T1000 (cell line): Measurements from ENCODE around the gene L3HYPDH.

Experiments
- DNase-seq: peaks from one replicate; lab custom pipeline; 2025; ENCODE audit warnings: mixed read lengths; lab: John Stamatoyannopoulos, UW

L3HYPDH gene

DNA sequence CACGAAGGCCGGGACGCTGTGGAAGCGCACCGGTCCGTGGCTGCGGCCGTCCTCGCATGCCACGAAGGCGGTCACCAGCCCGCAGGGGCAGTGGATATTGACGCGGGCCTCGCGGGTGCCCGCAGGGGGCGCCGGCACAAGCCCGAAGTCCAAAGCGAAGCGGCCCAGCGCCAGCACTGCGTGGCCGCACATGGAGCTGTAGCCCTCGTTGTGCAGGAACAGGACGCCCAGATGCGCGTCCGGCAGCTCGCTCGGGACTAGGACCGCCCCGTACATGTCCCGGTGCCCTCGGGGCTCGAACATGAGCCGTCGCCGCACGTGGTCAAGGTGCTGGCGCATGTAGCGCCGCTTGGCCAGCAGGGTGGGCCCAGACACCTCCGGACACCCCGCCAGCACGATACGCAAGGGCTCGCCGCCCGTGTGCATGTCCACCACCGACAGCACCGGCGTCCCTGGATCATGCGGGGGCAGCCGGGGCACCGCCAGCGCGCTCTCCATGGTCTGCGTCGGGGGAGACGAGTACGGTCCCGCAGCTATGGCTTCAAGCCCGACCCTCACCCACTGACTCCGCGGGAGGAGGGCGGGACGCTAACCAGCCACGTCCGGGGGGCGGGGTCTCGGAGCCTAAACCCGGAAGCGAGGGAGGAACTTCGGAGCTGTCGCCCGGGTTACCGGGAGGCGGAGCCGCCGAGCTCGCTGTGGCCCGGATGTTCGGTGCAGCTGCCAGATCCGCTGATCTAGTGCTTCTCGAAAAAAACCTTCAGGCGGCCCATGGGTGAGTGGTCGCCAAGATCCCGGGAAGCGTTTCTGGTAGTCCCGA lies at the start of gene L3HYPDH, which contains the start of gene JKAMP:
Gene L3HYPDH, minus strand, starts transcription at position 590 of the 820 bp plus-strand sequence. Its CDS starts 92 bp downstream, at position 498.
Gene JKAMP, plus strand, starts transcription at position 699 of the 820 bp plus-strand sequence. Its CDS starts 73 bp downstream, at position 772.
- peak; percentile 92 for DNase-seq

DNA sequence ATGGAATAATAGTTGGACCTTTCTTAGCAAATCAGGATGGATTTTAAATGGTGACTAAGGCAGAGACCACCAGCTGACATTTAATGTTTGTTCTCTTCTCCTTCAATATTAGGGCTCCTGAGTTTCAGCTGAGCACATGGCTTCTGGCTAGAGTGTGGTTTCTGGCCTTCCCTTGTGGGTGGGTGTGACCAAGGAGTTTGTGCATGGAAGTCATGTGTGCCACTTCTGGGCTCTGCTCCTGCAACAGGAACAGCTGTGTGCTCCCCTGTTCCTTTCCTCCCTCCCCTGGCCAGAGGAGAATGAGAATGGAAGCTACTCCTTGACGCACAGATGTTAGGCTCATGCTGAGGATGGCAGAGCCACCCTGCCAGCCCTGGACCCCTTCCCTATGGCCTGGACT lies 48.2 kb upstream of the L3HYPDH start:
- DNase-seq, result no peak

DNA sequence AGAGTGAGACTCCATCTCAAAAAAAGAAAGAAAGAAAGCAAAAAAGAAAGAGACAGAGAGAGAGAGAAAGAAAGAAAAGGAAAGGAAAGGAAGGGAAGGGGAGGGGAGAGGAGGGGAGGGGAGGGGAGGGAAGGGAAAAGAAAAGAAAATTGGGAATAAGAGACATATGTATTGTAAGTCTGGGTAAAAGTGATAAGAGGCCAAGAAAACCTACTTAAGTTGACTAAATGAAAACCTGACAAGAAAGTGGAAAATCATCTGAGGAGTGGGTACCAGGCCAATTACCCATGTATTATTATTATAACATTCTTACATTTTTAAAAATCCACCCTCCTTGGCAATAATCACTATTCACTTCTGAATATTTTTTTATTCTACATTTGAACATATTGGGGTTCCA lies 46.1 kb upstream of the L3HYPDH start:
- DNase-seq, result no peak

DNA sequence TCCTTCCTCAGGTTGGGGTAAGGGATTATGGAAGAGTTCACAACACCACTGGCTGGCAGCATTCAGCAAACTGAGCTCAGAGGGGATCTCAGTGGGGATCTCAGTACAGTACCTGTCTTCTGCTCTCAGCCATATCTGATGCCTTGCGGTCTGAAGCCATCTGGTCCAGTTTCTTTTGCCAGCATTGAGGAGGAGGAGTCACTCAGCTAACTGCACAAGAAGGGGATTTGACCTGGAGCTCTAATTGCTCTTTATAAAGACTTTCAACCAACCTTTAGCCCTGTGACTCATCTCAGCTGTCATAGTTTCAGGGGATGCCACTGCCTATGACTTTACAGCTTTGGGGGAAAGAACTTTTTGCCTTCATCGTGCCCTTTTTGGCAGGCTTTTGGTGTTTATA lies 45.0 kb upstream of the L3HYPDH start:
- DNase-seq, result no peak

DNA sequence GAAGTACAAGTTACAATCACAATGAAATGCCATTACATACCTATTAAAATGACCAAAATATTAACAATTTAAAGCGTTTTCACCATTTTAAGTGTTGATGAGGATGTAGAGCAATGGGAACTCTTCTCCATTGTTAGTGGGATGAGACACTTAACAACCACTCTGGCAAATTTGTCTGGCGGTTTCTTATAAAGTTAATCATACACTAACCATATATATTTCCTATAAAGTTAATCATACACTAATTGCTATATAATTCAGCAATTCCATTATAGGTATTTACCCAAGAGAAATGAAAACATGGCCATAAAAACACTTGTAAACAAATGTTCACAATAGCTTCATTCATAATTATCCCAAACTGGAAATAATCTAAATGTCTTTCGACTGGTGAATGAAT lies 36.0 kb upstream of the L3HYPDH start:
- DNase-seq, result no peak

DNA sequence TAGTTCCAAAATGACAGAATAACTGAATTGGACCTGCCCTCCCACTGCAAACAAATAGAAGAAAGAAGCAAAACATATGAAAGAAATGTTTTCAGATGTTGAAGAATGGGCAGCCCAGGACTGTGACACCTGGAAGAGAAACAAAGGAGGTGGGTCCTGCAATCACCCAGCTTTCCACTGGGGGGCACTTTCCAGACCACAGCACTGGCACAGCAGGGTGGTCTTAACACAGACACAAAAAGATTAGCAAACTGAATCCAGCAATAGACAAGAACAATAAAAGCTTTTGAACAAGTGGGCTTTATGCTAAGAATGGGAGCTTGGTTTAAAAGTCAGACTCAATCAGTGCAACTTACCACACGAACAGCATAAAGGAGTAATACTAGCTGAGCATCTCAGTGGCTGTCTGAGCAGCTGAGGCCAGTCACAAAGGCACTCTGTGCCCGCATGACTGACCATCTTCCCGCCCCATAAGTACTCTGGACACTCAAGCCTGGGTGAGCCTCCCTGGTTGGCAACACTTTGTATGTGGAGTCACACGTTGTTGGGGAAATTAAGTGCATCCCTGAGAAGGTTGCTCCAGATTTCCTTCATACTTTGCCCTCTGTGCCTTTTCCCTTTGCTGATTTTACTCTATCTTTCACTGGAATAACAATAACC lies 27.8 kb upstream of the L3HYPDH start:
- DNase-seq, result no peak

DNA sequence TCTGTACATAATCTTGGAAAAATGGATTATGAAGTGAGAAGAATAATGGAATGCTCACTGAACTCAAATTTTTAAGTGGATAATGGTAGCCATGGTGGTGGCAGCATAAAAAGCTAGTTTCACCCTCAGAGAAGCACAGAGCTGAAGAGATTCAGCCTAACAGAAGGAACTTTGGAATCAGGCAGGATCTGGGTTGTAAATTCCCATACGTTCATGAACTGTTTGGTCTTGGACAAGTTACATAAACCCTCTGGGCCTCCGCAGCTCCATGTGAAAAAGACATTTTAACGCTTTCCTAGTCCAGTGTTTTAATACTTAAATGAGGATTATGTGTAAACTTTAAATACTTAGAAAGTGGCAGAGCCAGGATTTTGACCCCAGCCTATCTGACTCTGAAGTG lies 26.8 kb upstream of the L3HYPDH start:
- no peak for DNase-seq

DNA sequence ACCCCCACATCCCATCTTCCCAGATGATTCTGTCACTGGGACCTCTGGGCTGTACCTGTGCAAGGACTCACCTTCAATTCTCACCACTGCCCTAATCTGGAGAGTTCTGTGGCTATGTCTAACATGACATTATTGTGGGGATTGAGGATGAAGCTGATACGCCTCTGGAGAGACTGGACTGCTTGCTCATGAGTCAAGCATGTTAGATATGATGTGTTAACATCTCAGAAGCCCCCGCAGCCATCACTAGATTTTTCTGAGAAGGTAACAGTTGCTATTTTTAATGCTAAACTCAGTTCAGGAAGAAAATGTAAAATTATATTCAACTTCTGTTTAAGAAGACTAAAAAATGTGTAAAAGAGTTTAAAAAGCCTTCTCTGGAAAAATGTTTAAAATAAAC lies 25.8 kb upstream of the L3HYPDH start:
- no peak for DNase-seq

DNA sequence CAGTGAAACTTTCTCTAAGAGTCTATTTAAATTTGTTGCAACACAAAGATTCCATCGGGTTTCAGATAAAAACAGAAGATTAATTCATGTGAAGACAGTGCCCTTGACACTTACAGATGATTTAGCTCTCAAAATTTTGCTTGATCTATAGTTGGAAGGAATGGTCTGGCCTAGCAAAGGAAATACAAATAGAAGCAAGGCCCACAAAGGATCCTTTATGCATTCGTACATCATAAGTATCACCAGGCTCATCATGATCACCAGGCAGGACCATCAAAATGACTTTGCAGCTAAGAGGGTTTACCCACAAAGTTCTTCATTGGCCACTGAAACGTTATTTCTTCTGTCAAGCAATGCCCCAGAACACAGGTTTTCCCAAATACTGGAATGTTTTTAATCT lies 24.9 kb upstream of the L3HYPDH start:
- DNase-seq, result no peak

DNA sequence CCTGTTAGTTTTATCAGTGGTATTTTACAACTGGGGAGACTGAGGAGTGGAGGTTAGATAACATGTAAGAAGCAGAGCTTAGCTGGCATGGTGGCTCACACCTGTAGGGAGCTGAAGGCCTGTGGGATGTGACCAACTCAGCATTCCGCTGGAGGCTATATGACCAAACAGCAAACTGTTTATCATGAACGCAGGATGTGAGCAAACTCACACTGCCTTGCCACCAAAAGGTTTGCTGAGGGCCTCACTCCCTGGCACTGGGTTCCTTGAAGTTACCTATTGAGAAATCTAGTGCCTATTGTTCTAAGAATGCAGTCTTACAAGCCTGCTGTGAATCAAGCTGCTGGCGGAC lies 23.5 kb upstream of the L3HYPDH start:
- DNase-seq, result no peak

DNA sequence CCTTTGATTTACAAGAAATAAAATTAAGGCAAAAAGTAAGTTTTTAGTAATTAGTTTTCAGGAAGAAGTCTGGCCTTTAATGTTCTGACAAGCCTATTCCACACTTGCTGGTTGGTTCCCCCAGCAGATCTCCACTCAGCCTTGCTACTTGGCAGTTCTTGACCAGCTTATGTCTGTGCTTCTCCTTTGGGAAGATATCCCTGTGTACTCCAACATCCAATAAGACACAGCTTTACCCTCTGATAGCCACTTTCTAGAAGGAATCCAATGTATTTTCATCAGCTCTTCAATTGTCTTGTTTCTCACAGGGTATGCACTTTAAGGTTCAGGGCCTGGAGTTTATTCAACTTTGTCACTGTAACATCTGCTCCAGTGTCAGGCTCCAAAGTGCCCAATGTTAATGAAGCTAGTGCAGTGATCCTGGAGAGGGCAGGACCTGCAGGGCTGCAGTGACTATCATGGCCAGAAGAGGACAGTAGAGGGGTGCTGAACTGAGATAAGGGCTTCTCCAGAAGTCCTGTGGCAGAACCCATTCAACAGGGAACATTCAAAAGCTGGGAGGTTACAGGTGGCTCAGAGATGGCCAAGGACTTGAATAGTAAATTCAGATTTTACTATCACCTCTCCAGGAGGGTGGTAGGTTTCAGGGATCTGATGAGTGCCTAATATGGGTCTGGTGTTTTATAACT lies 23.0 kb upstream of the L3HYPDH start:
- peak; percentile 28 for DNase-seq

DNA sequence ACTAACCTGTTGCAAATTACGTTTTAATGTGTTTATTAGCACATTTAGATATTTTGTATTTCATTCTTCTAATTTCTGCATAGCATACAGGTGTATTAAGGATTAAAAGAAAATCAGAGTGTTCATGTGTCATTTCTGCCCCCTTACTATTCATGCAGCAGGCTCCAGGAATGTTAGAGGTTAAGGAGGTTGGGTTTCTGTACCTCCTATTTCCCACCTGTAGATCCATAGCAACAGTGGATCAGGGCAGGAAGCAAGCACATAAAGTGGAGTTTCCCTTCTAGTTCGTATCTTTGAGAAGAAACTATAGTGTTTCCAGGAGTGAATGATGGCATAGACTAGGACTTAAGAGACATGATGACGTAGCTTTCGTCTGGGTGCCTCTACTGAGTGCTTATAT lies 19.0 kb upstream of the L3HYPDH start:
- DNase-seq, result no peak

DNA sequence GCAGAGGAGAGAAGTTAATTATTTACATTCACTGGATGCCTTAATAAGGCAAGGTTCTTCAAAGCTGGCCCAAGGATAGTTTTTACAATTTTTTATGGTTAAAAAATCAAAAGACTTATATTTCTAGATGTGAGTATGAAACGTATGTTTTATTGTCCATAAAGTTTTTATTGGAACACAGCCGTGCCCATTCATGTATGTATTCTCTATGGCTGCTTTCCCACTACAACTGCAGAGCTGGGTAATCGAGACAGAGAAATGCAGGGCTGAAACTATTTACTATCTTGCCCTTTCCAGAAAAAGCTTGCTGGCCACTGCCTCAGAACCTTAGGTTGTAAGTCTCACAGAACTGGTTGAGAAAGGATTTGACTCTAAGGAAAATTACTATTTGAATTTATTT lies 16.5 kb upstream of the L3HYPDH start:
- no peak for DNase-seq

DNA sequence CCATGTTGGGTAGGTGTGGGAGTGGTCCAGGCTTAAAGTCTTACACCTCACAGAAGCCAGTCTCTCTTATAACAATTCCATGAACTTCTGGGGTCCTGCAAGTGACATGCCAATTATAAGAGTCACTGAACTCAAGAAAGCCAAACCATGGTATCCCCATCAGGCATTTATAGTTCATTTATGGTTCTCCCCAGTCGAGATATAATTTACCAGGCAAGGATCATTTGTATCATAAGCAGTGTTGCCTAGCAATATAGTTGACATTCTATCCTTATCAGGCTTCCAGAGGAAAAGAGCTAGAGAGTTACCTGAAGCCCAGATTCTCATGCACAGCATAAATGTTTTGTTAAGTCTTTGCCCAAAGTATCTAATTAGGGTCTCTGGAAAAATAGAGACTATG lies 8.2 kb upstream of the L3HYPDH start:
- DNase-seq, result no peak

DNA sequence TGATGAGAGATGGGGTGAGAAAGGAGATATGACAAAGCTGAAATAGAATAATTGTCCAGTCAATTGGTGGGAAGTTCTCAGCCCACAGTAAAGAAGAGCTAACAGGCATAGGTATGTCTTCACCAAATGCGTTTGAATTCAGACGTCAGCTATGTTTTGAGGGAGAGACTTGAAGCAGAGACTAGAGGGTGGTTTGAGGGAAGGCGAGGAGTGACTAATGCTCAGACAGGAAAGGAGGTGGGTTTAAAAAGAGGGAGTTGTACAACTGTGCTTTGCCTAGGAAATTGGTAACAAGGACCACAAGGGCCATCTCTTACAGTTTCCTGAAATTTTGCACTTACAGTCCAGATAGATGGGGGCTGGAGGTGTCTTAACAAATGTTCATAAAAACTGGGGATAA lies 6.5 kb upstream of the L3HYPDH start:
- DNase-seq, result no peak

DNA sequence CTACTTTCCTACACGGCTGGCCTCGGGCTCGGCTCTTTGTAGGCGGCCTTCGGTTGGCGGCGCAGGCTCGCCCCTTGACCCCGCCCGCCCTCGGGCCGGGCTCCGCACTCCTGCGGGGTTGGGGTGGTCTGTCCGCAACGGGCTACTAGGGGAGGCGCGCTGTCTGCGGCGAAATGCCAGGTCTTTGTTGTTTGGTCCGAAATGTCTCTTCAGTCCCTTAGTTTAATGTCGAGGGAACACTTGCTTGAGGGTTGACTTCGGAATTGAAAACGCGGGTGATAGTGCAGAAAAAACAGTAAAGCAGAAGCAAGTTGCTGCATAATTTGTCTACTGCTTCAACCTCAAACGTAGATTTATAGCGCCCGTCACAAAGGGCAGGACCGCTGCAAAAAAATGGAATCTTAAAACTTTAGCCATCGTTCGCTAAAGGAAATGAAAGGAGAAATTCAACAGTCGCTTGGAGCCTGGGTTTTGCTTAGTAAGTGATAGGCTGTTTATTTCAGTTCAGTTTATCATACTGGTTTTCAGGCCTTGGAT lies 499 bp upstream of the L3HYPDH start:
- no peak for DNase-seq

DNA sequence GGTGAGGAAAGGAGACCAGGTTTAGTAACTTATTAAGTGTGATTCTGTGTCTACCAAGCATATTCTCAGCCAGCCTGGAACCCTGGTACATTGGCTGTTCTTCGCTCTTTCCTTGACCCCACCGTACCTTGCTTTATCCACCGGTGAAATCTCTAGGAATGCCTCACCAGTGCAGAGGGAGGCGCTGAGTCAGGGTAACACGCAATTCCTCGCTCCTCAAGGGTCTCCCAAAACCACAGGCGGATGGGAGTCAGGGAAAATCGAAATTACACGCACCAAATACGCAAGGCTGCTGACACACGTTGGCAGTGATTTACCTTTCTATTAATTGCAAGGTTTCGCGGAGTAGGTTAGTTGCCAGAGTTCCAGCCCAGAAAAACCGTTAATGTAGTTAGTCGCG lies 845 bp downstream of the L3HYPDH start:
- peak; percentile 3 for DNase-seq

DNA sequence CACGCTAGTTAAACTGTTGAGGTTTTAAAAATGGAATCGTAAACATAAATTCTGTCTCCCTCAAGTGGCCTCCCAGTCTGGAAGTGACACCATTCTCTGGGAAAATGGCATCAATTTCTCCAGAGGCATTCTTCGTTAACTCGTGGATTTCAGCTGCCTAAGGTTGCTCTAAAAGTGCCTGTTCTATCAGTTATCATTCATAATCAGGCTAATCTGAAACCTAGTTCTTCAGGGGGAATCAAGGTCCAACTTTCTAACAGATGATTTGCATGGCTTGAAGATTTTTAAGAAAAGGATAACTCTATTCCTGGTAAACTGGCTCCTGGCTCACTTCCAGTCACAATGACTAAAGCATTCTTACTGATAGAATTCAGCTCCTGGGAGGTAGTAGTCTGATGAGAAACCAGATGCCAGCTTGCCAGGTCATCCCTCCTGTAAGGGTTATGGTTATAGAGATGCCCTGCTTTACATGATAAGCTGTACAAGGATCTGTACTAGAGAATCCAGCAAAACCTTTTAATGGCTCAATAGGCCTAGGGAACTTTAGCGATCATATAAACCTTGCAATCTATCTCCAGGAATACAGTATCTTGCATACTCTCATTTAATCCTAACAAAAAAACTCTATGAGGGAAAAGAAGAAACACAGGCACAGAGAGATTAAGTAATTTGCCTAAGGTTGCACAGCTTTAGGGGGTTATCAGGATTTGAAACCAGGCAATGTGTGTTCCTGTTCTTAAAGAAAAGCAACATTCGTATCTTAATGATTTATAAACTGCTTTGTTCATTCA lies 1.5 kb downstream of the L3HYPDH start:
- DNase-seq, result peak; percentile 66

DNA sequence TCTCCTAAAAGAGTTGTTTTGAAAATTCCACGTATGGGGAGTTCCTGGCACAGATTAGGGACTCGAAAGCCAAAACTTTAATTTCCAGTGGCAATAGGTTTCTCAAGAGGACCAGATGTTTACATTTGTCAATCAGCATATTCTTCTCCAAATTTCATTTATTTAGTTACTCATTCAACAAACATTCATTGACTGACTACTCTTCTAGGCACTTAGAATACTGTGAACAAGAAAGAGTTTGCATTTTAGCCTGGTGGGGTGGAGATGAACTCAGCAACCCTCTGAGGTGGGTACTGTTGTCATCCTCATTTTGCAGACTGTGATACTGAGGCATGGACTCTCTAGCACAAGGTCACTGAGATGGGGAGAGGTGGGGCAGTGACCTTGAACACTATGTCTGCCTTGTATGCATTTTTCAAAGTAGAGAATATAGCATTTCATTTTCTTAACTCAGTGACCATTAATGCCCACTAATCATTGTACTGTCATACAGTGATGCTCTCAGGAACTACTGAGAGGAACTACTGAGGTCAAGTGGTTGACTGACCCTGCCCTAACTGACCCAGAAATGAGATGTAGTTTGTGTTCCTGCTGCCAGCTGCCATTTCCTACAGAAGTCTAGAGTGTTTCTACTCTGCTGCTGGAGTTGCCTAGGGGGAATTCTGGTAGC lies 2.2 kb downstream of the L3HYPDH start:
- DNase-seq, result no peak

DNA sequence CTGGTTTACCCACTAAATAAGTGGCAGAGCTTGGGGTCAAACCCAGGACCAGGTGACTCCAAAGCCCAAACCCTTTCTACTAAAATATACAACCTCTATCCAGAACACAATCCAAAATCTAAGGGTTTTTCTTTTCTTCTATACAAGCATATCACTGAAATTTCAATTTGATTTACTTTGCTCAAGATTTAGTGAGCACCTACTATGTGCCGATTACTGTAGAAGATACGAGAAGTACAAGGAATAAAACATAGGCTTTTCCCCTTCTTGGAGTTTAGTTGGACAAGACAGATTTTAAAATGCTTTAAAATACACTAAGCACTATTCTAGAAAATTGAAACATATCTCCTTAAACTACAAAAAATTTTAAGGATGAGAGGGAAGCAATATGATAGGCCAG lies 2.8 kb downstream of the L3HYPDH start:
- DNase-seq, result no peak

DNA sequence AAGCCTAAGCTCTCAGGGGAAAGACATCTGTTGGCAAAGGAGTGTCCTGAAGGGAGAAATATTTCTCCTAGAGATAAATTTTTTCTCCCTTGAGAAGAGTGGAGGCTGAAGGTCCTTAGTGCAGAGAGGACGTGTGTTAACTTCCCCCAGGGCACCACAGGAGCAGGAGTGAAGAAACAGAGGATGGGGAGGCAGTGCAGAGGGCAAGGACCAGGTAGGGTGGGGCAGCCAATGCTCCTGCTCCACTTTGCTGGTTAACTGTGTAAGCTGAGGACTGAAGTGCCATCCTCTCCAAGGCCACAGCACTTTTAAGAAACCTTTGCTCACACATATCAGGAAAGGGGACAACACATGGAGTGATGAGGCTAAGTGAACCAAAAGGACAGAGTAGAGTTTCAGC lies 4.0 kb downstream of the L3HYPDH start:
- DNase-seq, result no peak
